HG02759 (cell line): ENCODE measurements around the gene DYDC1.
"Not testable (repeated sequence)": the region's sequence is repeated elsewhere in the genome, so short reads cannot be mapped to it uniquely, and the experiment has no call there.

Experiments
- ATAC-seq: cut with Tn5 transposase; IDR thresholded peaks from one replicate; pipeline ENCODE4 v1.9.1; 2021; ENCODE audit warnings: mild to moderate bottlenecking, moderate library complexity; ENCODE audit not compliant: unreplicated experiment

The DYDC1 gene

GRCh38 chr10:80356563-80356988 lies at the start of gene DYDC1, which contains the start of gene DYDC2:
DYDC1 (minus strand) TSS chr10:80356755; CDS start chr10:80352601, 4,154 bp downstream.
DYDC2 (plus strand) TSS chr10:80356781; CDS start chr10:80362444, 5,663 bp downstream.
- peak; percentile 96 for ATAC-seq

DNA sequence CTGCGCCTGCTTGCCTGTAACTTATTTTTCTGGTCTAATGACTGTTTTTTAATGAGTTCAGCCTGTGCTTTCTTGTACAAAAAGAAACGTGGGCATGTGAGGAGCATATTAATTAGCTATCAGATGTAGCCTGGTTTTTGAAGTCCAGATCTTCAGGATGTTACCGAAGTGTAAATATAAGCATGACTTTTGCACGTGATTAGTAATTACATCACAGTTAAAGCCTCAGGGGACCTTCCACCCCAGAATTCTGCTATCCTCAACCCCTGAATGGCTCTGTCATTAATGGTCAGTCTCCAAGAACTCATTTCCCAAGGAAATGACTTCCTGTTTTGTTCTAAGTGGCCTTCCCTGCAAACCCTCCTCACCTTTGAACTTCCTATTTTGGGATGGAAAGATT lies 49.6 kb upstream of the DYDC1 start:
- ATAC-seq, result no peak

DNA sequence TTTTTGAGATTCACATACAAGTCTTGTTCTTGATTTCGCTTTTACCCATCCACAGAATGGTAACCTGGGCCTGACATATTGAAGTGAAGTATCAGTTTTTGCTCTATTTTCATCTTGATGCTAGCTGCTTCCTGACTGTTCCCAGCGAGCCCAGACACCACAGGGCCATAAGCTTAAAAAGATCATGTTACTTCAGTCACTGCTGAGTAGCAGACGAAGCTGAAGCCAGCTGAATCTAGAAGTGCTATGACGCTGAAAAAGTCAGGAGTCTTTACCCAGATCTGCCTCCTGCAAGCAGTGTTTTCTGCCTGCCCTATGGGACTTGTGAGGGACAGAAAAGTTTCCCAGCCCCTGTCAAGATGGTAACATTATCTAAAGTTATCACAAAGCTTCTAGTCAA lies 49.1 kb upstream of the DYDC1 start:
- no peak for ATAC-seq

- no peak for ATAC-seq
Measured at GRCh38 chr10:80405035-80405434, 48.5 kb upstream of the DYDC1 start.

GRCh38 chr10:80400136-80400804 lies 43.7 kb upstream of the DYDC1 start:
- no peak for ATAC-seq

DNA sequence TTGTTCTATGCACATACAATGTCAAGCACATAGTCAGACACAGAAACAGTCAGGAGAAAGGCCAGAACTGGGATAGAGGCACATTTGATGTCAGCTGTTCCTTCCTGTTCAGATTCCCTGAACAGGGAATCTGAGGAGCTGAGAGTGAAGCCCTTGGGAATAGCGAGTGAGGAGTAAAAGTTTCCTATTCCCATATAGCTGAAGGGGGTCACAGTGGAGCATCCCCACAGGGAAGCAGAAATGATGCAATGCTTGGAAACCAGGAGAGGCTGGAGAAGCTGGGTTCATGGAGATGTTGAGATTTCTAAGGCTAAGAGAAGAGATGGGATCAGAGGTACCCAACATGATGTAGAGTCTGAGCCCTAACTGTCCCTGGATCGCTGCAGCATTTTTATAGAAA lies 40.5 kb upstream of the DYDC1 start:
- no peak for ATAC-seq

DNA sequence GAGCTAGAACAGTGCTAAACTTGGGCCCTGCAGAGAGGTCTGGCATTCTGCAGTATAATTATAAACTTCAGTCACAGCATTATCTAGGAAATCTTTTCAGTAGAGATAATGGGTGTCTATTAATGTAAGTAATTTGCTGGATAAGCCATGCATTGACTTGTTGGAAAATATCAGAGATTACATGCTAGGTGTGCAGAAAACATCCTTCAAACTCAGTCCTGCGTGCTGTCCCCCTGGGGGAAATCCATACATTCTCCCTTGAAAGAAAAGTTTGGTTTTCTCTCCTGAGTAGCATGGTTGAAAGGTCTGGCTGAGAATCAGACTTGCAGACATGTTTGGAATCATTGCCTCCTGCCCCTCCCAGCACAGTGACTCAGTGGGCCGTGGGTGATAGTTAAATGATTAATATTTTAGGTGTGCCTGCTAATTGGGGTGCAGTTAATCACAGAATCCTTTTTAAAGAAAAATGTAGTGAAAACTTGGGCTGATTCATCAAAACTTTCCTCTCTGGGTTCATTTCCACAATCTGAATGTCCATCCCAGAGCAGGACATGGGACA lies 37.9 kb upstream of the DYDC1 start:
- ATAC-seq, result no peak

- no peak for ATAC-seq
Measured at GRCh38 chr10:80392250-80392649, 35.7 kb upstream of the DYDC1 start.

- no peak for ATAC-seq
Measured at GRCh38 chr10:80390740-80391139, 34.2 kb upstream of the DYDC1 start.

DNA sequence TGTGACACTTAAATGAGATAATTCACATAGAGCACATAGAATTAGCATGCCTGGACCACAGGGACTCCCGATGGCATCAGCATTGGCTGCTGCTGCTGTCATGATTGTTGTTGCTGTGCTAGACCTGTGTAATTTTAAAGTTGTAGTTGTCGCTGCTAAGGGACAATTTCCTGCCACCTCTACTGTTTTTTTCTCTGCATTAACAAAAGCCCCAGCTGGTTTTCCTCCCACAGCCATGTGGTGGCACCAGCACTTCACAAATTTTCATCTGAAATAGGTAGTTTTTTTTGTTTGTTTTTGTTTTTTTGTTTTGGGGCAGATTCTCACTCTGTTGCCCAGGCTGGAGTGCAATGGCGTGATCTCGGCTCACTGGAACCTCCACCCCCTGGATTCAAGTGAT lies 26.4 kb upstream of the DYDC1 start:
- no peak for ATAC-seq

DNA sequence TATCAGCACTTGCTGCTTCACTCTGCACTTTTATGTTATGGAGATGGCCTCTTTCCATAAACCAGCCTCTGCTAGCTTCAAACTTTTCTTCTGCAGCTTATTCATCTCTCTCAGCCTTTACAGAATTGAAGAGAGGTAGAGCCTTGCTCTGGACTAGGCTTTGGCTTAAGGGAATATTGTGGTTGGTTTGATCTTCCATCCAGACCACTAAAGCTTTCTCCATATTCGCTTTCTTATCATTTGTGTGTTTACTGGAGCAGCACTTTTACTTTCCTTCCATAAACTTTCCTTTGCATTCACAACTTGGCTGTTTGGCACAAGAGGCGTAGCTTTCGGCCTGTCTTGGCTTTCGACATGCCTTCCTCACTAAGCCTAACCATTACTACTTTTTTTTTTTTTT lies 23.6 kb upstream of the DYDC1 start:
- no peak for ATAC-seq

DNA sequence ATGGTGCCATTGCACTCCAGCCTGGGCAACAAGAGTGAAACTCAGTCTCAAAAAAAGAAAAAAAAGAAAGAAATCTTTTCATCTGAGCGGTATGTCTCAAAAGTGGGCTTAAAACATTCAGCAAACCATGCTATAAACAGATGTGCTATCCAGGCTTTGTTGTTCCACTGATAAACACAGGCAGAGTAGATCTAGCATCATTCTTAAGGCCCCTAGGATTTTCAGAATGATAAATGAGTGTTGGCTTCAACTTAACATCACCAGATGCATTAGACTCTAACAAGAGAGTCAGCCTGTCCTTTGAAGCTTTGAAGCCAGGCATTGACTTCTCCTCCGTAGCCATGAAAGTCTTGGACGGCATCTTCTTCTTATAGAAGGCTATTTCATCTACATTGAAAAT lies 23.1 kb upstream of the DYDC1 start:
- no peak for ATAC-seq

- ATAC-seq, result no peak
Measured at GRCh38 chr10:80373502-80373901, 16.9 kb upstream of the DYDC1 start.

GRCh38 chr10:80372675-80373074 lies 16.1 kb upstream of the DYDC1 start:
- no peak for ATAC-seq

DNA sequence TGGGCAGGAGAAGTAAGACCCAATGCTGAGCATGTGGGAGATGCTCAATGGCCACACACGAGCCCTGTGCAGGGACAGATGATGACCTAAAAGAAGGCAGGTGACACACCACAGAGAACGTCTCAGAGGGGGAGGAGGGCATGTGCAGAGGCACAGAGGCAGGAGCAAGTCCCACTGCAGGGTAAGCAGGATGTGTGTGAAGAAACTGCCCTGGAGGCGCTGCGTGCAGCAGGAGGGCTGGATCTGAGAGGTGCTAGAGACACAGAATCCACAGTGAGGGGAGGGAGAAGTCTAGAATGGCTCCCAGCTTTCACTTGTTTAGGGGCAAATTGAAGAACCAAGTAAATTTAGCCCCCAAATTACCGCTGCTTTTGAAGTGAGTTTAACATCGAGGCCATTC lies 14.9 kb upstream of the DYDC1 start:
- no peak for ATAC-seq

GRCh38 chr10:80365510-80365909 lies 9.0 kb upstream of the DYDC1 start:
- no peak for ATAC-seq

DNA sequence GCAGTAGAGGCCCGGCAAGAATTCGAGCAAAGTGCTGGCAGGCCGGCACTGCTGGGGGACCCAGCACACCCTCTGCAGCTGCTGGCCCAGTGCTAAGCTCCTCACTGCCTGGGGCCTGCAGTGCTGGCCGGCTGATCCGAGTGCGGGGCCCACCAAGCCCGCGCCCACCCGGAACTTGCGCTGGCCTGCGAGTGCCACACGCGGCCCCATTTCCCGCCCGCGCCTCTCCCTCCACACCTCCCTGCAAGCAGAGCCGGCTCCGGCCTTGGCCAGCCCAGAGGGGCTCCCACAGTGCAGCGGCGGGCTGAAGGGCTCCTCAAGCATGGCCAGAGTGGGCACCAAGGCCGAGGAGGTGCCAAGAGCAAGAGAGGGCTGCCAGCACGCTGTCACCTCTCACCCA lies 3.1 kb upstream of the DYDC1 start:
- no peak for ATAC-seq

- not testable (repeated sequence) for ATAC-seq
Measured at GRCh38 chr10:80358925-80359324, 2.4 kb upstream of the DYDC1 start.

DNA sequence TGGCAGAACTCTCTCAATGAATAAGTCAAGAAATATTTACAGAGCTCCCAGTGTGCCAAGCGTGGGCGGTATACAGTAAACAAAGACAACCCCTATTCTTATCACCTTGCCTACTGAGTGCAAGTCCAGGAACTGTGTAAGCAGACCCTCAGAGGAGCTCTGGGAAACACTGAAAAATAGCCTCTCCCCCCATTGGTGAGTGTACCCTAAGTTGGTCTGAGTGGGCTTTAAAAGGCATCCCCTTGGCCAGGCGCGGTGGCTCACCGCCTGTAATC lies 1.2 kb upstream of the DYDC1 start:
- no peak for ATAC-seq

DNA sequence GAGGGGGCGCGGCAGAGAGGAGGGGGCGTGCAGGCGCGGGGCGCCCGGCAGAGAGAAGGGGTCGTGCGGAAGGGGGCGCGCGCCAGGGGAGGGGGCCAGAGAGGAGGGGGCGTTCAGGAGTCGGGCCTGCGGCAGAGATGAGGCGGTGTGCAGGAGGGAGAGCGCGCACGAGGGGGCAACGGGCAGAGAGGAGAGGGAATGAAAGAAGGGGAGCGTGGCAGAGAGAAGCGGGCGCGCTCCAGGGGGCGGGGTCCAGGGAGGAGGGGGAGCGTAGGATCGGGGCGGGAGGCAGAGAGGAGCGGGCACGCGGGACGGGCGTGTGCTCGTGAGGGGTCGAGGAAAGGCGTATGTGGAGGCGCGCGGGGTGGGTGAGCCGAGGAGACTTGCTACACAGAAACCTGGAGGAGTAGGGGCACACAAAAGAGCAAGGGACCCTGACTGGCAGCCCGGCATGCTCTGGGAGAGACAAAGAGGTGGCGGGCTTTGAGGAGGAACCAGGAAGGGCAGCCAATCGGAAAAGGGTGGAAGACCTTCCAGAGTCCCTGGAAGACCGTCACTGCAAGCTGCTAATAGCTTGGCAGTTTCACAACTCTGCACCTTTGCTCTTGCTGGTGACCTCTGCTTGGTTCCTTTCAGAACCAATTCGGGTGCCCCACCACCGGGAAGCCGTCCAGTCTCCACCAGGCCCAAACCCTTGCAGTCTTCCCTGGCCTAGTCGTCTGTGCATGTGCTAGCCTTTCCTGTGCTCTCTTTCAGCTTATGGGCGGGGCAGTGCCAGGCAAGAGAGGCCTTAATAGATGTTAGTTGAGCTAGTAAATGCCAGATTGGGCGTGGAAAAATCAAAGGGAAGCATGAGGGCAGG lies 665 bp upstream of the DYDC1 start:
- no peak for ATAC-seq

GRCh38 chr10:80351220-80351619 lies 5.3 kb downstream of the DYDC1 start:
- no peak for ATAC-seq

- no peak for ATAC-seq
Measured at GRCh38 chr10:80350251-80350650, 6.3 kb downstream of the DYDC1 start.
